Measurements from ENCODE around the gene PEA15. TPM values are rescaled to one million over a fixed set of nuclear protein-coding genes. Genes with fewer than 3 reads are reported as not detected.

The PEA15 gene
- total RNA-seq, 1 donor from 2014 or later: 44.6 TPM

- DNase-seq: no peak
- Mint-ChIP-seq H3K36me3 (ENCODE audit: unreplicated experiment) (no peaks in the 10 kb centered on the region), H3K4me3 (ENCODE audit: unreplicated experiment) (no peak overlapping the region), H3K9me3 (ENCODE audit: unreplicated experiment) (peaks cover 1% of the 10 kb centered on the region), H3K4me1 (ENCODE audit: low read depth, unreplicated experiment) (peaks cover 2% of the 10 kb centered on the region), H3K27me3 (ENCODE audit: unreplicated experiment) (peaks cover 9% of the 10 kb centered on the region), H3K27ac (ENCODE audit: unreplicated experiment) (no peak overlapping the region)
- no peak for TF ChIP-seq CTCF (IDR thresholded peaks at IDR 0.05; ENCODE audit: partially characterized antibody, unreplicated experiment)
These were observed 16.8 kb upstream of the PEA15 start for GRCh38 chr1:160188341-160188740.

- H3K4me3 Mint-ChIP-seq (ENCODE audit: unreplicated experiment): no peak within 1 kb of the TSS
- no peak for DNase-seq
- no peak within 1 kb of the TSS for H3K27ac Mint-ChIP-seq (ENCODE audit: unreplicated experiment)
- no peaks in the 10 kb centered on the region for H3K36me3 Mint-ChIP-seq (ENCODE audit: unreplicated experiment)
- peaks cover 1% of the 10 kb centered on the region for H3K9me3 Mint-ChIP-seq (ENCODE audit: unreplicated experiment)
- no peak for TF ChIP-seq CTCF (IDR thresholded peaks at IDR 0.05; ENCODE audit: partially characterized antibody, unreplicated experiment)
- H3K4me1 Mint-ChIP-seq (ENCODE audit: low read depth, unreplicated experiment): peaks cover 2% of the 10 kb centered on the region
- peaks cover 9% of the 10 kb centered on the region for H3K27me3 Mint-ChIP-seq (ENCODE audit: unreplicated experiment)
These were observed 15.2 kb upstream of the PEA15 start, which contains the start of gene CASQ1 for GRCh38 chr1:160189649-160190625. Gene CASQ1 (plus strand): TSS chr1:160190575. CDS start chr1:160190752, 177 bp downstream.

DNA sequence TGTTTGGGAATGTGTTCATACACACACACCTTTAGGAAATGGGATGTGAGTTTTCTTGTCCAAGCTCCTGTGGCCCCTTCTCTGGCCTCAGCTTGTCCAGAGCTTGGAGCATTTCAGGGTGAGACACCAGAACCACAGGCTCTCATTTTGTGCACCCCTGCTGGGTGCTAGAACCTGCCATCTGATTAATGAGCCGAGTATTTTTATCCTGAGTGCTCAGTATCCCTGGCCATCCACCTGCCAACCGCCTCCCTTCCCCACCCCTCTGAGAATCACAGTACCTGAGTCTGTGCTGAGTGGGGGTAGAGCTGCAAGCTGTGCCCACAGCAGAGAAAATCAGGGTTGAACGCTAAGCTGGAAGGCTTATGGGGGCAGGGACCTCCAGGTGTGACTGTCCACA is 13.4 kb upstream of the PEA15 start:
- Mint-ChIP-seq H3K4me1 (ENCODE audit: low read depth, unreplicated experiment) (peaks cover 2% of the 10 kb centered on the region), H3K27ac (ENCODE audit: unreplicated experiment) (no peak overlapping the region), H3K4me3 (ENCODE audit: unreplicated experiment) (no peak overlapping the region), H3K27me3 (ENCODE audit: unreplicated experiment) (peaks cover 9% of the 10 kb centered on the region), H3K36me3 (ENCODE audit: unreplicated experiment) (no peaks in the 10 kb centered on the region), H3K9me3 (ENCODE audit: unreplicated experiment) (peaks cover 1% of the 10 kb centered on the region)
- DNase-seq: no peak
- no peak for TF ChIP-seq CTCF (IDR thresholded peaks at IDR 0.05; ENCODE audit: partially characterized antibody, unreplicated experiment)

GRCh38 chr1:160192234-160192633 is 12.9 kb upstream of the PEA15 start:
- DNase-seq: no peak
- peaks cover 1% of the 10 kb centered on the region for H3K9me3 Mint-ChIP-seq (ENCODE audit: unreplicated experiment)
- H3K4me1 Mint-ChIP-seq (ENCODE audit: low read depth, unreplicated experiment): peaks cover 2% of the 10 kb centered on the region
- no peak overlapping the region for H3K4me3 Mint-ChIP-seq (ENCODE audit: unreplicated experiment)
- no peak for TF ChIP-seq CTCF (IDR thresholded peaks at IDR 0.05; ENCODE audit: partially characterized antibody, unreplicated experiment)
- H3K27ac Mint-ChIP-seq (ENCODE audit: unreplicated experiment): no peak overlapping the region
- H3K36me3 Mint-ChIP-seq (ENCODE audit: unreplicated experiment): no peaks in the 10 kb centered on the region
- H3K27me3 Mint-ChIP-seq (ENCODE audit: unreplicated experiment): peaks cover 9% of the 10 kb centered on the region
